EL (cell line): ENCODE data around the gene MRPL32.
A peak's percentile ranks its signal among the peaks of the same experiment; 100 is the strongest.
"Not testable (repeated sequence)": the region's sequence is repeated elsewhere in the genome, so short reads cannot be mapped to it uniquely, and the experiment has no call there.

Source experiments
- DNase-seq: peaks from one replicate; pipeline ENCODE4 v3.0.0-alpha.2; 2016

Gene MRPL32

DNA sequence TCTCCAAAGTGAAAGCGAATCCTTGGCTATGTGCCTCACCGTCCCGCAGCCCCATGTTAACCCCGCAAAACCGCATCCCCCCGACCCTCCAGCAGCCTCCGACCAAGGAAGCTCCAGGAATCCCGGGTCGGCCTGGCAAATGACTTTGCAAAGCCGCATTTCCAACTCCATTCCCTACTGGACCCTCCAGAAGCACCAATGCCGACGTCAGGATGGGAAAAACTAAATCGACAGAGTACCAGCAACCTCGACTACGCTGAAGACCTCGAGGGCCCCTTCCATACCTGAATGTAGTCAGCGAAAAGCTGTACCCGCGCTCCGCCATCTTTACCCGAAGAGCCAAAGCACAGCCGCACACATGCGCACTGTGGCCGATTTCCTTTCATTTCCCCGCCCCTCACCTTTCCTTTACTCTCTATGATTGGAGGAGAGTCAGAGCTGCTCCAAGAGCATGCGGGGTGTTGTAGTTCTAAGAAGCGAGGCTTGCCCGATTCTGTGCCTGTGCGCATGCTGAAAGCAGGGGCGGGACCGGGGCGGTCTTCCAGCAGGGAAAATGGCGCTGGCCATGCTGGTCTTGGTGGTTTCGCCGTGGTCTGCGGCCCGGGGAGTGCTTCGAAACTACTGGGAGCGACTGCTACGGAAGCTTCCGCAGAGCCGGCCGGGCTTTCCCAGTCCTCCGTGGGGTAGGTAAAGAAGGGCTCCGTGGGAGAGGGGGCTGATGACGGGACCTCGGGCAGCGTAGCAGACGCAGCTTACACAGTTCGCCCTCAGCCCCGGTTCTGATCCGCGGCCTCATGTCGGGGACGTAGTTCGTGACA, at the start of gene MRPL32, which contains the start of gene PSMA2:
TSS of gene MRPL32 (plus strand) at position 543 of the 818 bp plus-strand sequence. CDS start at position 554, 11 bp downstream.
TSS of gene PSMA2 (minus strand) at position 341 of the 818 bp plus-strand sequence. CDS start at position 325, 16 bp downstream.
- peak; percentile 98 for DNase-seq

DNA sequence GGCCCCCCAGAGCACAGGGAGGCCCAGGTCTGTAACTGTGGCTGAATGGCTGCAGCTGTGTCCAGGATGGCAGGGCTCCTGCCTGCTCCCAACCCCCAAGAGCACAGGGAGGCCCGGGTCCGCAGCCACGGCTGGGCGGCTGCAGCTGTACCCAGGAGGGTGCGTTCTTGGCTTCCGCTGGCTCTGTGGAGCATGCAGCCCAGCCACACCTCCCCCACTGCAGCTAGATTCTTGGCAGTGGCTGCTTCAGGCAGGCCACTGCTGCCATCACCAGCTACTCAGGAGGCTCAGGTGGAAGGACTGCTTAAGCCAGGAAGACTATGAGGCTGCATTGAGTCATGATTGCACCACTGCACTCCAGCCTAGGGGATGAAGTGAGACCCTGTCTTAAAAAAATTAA, 48.2 kb upstream of the MRPL32 start:
- DNase-seq = no peak

DNA sequence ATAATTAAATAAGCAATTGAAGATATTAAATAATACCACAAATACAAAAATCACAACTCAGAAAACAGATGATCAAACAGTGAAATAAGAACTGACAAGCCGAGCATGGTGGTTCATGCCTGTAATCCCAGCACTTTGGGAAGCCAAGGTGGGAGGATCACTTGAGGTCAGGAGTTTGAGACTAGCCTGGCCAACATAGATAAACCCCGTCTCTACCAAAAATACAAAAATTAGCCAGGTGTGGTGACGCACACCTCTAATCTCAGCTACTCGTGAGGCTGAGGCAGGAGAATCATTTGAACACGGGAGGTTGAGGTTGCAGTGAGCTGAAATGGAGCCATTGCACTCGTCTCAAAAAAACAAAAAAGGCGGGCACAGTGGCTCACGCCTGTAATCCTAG, 47.0 kb upstream of the MRPL32 start:
- not testable (repeated sequence) for DNase-seq

DNA sequence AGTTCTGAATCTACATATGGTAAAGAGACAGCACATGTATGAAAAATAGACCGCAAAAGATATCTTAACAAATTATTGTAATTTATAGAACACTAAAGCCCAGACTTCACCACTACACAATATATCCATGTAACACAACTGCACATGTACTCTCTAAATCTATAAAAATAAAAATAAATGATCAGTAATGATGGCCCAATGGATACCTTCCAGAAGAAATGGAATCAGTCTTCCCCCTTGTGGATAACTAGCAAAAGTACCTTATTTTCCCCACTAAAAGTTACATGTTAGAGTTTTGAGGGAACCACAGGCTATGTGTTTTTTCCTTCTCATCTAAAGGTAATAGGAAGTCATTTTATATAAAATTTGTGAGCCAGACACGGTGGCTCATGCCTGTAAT, 46.0 kb upstream of the MRPL32 start:
- peak; percentile 8 for DNase-seq

DNA sequence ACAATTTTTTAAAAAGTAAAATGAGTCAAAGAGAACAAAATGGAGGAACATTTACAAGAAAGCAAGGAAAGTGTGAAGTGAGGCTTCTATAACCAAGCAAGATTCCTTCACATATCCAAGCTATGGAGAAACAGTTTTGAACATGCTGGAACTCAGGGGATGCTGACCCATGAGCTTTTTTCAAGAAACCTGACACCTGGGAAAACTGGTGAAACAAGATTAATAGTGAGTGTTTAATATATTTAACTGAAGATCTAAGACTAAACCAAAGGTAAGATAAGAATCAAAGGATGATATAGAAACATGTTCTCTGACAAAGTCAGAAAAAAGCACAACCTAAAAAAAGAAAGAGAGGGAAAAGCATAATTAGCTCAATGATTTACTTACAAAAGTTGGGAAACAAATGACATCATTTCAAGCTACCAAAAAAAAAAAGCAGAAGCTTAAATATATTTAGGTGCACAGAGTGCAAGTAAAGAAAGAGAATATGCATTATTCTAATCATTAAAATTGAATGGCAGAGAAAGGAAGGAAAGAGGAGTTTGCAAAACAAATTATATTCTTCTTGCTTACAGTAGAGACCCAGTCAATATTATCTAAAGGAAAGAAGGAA, 45.2 kb upstream of the MRPL32 start:
- no peak for DNase-seq

DNA sequence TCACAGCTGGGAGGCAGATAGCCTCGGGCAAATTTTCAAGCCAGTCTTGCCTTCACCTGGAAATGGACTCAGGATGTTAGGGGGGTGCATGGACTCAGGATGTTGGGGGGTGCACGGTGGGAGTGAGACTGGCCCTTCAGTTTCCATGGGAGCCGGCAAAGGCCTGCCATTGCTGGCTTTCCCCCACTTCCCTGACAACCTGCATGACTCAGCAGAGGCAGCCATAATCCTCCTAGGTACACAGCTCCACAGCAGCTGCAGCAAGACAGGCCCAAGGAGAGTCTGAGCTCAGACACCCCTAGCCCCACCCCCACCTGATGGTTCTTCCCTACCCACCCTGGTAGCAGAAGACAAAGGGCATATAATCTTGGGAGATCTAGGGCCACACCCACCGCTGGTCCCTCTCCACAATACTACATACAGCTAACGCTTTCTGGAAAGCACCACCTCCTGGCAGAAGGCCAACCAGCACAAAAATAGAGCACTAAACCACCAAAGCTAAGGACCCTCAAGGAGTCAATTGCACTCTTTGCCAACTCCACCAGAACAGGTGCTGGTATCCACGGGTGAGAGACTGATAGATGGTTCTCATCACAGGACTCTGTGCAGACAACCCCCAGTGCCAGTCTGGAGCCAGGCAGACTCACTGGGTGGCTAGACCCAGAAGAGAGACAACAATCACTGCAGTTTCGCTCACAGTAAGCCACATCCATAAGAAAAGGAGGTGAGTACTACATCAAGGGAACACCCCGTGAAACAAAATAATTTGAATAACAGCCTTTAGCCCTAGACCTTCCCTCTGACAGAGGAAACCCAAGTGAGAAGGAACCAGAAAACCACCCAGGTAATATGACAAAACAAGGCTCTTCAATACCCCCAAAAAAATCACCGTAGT, 38.6 kb upstream of the MRPL32 start:
- DNase-seq = no peak

DNA sequence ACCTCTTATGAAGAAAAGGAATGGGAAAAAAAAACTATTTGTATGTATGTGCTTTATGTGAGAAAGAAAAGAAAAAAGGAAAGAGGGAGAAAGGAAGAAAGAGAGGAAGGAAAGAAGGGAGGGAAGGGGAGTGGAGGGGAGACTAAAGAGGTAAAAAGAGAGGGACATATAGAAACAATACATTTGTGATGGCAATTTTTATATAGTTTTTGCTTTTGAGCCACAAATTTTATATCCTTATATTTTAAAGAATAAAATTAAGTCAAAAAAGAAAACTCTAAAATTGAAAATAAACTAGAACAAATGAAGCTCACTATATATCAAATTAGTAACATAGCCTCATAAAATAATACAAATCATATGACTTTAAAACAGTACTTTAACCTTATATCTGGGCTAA, 31.3 kb upstream of the MRPL32 start:
- DNase-seq = no peak

DNA sequence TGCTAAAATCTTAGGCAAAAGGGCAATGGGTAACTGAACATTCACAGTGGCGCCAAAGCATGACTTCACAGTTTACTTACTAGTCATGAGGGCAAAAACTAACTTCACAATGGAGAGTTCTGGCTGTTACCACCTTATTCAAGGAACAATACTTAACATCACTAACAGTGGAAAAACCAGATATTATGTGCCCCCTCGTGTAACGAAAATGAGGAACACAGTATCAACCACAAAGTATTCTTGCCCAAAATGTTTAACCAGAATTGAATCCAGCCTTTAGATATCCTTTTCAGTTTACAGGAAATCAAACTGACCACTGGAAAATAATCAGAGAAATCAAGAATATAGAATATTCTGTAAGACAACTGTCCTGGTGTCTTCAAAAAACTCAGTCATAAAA, 29.8 kb upstream of the MRPL32 start:
- no peak for DNase-seq

DNA sequence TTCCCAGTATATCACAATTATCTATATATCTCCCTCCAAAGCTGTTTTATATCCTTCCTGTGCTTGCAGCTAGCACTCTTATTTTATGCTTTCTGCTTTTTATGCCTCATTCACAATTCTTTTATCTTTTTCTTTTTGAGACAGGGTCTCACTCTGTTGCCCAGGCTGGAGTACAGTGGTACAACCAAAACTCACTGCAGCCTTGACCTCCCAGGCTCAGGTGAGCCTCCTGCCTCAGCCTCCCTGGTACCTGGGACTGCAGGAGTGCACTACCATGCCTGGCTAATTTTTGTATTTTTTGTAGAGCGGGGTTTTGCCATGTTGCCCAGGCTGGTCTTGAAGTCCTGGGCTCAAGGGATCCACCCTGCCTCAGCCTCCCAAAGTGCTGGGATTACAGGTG, 26.0 kb upstream of the MRPL32 start:
- DNase-seq = no peak

DNA sequence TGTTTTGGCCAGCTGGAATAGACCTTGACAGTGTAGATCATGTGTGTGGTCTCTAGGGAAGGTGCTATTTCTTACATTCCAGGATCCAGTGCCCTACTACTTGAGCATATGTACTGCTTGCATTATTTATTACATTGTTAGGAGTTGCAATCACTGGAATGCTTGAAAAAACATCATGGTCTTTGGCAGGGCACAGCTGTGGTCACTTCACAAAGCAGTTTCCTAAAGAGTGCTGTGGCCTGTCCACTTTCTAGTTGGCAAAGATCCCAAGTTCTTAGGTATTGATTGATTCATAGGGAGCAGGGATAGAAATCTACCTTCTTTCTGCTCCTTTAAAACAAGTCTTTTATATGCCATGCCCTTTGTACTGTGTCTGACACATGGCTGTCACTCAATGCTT, 24.9 kb upstream of the MRPL32 start:
- DNase-seq = peak; percentile 50

DNA sequence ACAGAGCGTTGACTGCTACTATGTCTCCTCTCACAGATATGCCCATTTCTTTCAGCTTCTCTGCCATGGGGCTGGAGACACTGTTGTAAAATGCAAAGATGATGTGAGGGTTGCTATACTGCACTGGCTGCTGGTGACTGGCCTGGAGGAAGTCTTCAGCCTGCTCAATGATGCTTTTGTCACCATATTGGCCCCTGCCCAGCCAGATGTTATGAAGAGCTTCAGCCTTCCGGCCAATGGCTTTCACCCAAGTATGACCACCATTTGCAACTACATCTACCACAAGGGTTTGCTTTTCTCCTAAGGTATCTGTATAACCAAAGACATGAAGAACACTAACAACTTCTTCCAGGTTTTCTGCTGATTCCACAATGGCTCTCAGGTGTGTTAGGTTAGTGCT, 21.9 kb upstream of the MRPL32 start:
- no peak for DNase-seq

DNA sequence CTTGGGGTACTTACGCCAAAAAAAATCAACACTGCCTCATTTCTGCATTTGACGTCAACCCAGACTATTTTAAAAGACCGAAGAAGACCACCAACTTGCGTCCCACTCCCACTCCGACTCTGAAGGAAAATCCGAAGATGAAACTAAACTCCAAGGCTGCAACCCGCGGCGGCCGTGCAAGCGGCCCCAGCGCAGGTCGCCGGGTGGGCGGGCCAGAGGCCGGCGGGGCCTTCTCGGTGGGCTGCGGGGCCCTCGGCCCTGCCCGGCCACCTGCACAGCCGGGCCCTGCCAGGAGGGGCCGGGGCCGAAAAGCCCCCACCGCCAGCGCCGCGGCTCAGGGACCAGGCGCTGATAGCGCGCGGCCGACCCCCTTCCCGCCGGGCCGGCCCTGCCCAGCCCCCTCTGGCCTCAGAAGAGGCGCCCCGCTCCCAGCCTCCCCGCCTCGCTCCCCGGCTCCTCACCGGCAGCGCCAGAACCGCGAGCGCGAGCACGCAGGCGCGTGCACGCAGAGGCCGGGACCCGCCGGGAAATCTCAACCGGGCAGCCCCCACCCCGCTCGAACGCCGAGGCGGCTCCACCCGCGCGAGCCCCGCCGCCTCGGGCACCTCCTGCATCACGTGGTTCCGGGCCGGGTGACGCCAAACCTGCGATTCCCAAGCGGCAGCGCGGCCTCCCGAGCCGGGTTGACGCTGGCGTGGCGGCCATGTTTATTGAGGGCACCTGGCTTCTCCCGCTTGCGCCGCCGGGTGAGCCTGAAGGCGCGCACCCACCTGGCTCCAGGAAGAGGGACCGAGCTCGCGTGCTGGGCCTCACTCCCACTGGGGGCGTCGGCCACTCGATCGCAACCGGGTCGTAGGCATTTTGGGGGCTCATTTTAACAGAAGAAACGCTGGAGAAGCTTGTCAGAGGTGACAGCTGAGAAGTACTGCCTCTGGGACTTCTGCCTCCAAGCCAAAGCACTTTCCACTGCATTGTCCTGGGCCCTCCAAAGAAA, 20.4 kb upstream of the MRPL32 start, which contains the start of gene C7orf25:
TSS of gene C7orf25 (minus strand) at position 617 of the 994 bp plus-strand sequence. CDS start 1,170 bp downstream, outside the sequence.
- DNase-seq = peak; percentile 91

DNA sequence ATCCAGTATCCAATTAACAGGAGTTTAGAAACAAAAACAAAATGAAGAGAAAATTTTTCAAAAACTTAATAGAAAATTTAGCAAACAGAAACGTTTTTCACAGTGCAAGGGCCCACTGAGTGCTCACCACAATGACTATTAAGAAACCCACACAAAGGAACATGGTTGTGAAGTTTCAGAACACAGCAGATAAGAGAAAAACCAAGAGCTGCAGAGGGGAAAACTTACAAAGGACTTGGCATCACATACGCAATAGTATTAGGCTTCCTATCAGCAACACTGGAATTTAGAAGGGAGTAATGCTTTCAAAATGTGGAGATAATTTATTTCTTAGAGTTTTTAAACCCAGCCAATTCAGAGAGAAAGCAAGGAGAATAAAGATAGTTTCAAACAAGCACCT, 18.6 kb upstream of the MRPL32 start:
- no peak for DNase-seq

DNA sequence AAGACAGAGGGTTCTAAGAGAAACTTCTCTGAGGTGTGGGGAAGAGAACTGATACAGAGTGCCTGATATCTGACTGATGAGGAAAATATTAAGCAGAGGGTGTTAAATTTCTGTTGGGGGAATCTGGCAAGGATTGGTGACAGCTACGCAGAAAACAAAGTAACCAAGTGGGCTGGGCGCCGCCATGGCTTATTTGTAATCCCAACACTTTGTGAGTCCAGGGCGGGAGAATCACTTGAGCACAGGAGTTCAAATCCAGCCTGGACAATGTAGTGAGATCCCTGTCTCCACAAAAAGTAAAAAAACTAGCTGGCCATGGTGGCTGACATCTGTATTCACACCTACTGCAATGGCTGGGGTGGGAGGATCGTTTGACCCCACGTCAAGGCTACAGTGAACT, 18.2 kb upstream of the MRPL32 start:
- DNase-seq = no peak

DNA sequence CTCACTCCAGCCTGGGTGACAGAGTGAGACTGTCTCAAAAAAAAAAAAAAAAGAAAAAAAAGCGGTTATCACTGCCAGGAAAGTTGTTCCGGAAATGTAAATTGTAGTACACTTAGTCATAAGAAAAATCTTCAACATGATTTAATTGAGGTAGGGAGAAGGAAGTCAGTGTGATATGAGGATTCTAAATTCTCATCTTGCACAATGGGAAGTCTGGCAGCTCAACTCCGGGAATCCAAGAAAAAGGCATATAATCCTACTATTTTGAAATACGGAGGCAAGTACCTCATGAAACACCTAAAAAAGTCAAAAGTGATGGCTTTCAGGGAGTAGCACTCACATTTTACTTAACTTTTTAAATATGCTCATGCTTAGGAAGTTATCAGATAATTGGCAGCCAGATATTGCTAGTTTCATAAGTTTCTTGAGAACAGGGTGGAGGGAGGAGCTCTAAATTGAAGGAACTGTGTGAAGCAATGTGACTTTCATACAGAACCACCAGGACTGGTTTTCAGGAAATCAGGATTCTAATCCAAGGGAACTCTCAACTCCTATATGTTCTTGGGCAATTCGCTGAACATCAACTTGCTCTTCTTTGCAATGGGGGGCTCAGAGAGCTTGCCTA, 17.6 kb upstream of the MRPL32 start:
- DNase-seq = peak; percentile 72

DNA sequence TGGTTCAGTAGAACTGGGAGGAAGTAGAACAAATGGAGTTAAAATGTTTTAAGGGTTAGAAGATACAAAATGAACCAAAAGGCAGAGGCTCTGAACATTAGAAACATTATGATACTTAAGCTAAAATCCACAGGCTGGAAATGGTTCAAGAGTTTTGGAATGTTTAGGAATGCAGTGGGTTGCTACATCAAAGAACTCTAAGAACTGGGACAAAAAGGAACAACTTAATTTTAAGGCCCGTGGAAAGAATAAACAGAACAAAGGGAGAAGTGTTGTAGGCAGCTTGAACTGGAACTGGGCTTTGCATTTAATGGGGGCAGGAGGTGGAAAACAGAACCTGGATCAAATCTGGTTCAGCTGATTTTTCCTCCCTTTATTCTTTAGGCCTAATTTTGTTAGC, 16.8 kb upstream of the MRPL32 start:
- DNase-seq = peak; percentile 19

DNA sequence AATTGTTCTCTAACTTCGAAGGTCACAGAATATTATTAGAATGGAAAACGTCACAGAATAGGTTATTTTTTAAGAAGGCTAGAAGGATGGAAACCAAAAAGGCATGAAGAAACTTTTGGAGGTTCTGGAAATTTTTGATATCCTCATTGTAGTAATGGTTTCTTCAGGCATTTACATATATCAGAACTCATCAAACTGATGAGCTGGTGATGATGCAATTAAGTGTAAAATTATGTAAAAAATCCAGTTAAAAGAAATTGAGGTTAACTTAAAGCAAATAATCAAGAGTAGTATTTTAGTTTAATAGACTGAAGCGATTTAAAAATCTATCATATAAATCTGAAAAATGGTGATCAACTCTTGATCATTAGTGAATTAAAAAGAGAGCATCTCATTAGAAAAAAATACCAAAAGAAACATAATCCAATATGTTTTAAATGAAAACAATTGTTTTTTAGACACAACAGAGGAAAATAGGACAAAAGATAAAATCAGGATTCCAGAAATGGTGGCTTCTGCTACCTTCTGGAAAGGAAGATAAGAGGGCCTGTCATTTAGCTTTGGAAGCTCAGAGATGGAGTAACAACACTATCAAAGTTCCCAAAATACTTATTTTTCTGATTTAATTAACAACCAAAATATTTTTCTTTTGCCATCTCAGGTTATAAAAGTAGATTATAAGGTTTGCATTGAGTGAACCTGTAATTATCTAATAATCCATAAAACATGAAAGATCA, 10.0 kb upstream of the MRPL32 start:
- no peak for DNase-seq

DNA sequence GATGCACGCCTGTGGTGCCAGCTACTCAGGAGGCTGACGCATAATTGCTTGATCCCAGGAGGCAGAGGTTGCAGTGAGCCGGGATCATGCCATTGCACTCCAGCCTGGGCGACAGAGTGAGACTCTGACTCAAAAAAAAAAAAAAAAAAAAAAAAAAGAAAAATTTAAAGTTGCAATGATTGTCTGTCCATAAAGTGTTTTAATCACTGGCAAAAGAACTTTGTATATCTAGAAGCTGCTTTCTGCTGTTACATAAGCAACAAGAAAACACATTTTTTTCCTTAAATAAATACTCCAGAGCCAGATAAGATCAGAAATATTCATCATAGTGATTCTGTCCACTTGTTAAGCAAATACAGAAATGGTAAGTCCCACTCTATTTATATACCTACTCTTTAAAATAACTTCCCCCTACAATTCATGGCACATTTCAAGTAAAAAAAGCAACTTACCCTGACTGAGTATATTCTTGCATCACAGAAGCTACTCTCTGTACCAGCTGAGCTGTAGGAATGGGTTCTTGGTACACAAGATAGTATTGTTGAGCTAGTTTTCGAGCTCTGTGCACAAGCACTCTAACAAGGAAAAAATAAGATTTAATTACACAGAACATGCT, 7.8 kb upstream of the MRPL32 start:
- DNase-seq = no peak

DNA sequence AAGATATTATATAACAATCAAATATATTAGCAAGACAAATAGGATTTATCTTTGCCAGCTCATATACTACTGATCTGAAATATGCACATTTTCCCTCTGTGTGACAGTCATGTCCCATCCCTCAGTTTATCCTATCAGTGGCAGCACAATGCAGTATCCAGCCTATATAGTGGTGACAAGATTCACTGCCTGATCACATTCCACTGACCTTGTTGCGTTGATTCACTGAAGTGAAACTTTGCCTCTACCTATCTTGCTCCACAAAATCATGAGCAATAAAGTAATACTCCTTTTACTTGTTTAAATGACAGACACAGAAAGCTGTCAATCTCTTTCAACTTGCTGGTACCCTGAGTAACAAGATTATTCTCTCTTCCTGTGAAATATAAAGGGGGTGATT, 6.5 kb upstream of the MRPL32 start:
- no peak for DNase-seq

DNA sequence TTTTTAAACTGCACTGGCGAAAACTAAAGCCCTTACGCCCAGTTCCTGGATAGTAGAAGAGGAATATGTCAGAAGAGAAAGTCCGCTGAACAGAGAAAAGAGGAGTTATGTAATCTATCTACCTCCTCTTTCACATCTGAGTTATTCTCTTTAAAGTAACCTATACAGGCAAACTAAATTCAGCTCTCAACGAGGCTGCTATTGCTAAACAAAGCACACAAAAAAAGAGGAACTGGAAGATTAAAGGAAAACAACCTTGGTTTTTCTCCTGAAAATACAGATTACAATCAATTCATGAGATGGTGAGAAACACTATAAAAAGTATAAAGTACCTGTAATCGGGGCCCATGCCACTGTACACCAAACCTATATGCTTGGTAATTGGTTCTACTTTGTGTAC, 6.0 kb upstream of the MRPL32 start:
- no peak for DNase-seq
